GM12801 (cell line): ENCODE results near the gene ZDHHC14.

Experiments
- CTCF ChIP-seq: IDR thresholded peaks from one replicate; pipeline ENCODE4 v1.5.1; 2011; ENCODE audit warnings: control low read depth; ENCODE audit not compliant: insufficient read length; ENCODE audit errors: extremely low read depth

The ZDHHC14 gene

DNA sequence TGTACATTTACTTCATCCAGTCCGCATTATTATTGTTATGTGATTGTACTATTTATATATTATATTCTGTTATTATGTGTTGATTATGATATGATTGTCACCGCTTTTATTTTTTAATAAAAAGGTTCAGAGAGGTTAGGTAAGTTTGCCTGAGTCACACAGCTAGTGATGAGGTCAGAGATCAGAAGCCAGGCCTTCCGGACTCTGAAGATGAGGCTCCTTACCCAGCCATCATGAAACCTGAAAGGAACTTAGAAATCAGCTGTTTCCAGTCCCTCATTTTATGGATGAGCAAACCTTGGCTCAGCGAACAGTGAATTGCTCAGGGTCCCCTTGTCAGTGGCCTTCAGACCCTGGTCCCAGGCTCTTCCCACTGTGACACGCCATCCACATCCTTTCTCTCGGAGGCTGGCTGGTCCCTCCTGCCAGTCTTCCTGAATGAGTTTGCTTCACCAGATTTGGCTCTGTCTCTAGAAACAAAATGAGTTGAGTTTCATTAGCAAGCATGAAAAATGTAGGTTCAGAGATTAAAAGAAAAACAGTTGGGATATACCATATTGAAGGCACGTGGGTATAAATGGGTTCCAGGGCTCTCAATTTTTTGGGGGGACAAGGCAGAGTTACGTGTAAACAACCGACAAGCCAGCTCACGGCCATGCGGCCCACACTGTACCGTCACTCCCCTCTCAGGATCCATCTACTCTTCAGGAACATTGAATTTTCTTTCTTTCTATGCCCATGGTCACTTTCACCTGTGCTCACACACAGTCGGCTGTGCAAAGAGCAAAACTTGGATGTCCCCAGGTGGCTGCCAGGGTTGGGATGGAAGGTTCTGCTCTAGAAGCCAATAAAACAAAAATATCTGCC is 132.9 kb downstream of the ZDHHC14 start:
- TF ChIP-seq CTCF = no peak

DNA sequence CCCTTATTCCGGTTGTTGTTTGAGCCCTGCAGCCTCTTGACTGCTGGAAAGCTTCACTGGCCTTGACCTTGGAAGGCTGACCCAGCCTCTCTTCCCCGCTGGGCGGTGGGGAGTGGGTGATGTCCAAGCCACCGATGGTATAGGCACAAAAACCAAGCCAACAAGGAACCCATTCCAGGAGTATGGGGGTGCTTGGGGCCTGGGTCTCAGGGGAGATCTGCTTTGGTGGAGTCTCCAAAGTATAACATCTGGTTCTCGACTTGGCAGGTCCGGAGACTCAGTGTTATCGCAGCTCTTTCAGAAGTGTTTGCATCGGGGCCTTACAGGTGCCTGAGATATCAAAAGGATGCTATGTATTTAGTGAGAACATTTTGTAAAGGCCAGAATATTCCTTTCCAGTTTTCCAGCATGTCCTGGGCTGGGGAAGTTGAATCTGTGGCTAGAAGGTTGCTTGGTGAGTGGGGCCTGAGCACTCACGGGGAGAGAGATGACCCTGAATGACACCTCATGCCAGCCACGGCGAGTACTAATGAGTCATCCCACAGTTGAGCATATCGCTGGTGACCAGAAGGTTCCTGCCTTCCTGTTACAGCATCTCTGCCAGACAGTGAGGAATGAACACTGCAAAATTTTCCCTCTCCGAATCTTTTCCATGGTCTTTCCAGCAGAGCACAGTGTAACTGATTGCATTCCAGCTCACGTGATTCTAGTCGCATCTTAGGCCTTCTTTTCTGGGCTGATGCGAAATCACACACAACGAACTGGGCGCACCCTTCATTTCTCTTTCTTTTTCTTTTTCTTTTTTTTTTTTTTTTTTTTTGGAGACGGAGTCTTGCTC is 133.9 kb downstream of the ZDHHC14 start:
- no peak for TF ChIP-seq CTCF

- TF ChIP-seq CTCF = no peak
Measured at GRCh38 chr6:157516319-157517026, 135.5 kb downstream of the ZDHHC14 start.

DNA sequence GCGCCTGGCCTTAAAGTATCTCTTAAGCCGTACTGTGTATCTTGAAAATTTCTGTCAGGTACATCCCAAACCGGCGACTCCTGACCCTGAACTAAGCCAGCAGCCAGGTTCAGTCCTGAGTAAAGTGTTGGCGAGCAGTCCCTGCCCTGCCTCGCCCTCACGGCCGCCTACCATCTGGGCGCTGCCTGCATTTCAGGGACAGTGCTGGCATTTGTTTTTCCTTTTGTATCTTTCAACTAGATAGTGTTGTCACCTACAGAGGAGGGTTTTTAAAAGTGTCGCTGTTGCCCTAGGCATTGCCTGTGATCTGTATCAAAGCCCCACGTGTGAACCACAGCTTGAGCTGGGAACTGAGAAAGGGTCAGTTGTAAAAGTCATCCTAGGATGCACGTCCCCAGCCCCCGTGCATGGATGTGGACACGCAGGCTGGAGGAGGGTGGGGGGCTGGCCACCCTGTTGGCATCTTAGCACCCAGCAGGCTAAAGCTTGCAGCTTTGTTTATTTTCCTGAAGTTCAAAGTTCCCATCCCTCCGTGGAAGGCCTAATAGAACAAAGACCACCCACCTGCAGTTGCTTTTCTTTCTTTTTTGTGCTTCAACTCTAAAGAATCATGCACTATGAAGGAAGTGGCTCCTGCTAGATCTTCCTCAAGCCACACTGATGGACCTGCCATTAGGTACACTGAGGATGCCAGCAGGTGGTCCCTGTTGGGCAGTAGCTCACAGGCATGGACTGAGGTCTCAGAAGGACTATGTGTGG is 136.8 kb downstream of the ZDHHC14 start:
- TF ChIP-seq CTCF = no peak

DNA sequence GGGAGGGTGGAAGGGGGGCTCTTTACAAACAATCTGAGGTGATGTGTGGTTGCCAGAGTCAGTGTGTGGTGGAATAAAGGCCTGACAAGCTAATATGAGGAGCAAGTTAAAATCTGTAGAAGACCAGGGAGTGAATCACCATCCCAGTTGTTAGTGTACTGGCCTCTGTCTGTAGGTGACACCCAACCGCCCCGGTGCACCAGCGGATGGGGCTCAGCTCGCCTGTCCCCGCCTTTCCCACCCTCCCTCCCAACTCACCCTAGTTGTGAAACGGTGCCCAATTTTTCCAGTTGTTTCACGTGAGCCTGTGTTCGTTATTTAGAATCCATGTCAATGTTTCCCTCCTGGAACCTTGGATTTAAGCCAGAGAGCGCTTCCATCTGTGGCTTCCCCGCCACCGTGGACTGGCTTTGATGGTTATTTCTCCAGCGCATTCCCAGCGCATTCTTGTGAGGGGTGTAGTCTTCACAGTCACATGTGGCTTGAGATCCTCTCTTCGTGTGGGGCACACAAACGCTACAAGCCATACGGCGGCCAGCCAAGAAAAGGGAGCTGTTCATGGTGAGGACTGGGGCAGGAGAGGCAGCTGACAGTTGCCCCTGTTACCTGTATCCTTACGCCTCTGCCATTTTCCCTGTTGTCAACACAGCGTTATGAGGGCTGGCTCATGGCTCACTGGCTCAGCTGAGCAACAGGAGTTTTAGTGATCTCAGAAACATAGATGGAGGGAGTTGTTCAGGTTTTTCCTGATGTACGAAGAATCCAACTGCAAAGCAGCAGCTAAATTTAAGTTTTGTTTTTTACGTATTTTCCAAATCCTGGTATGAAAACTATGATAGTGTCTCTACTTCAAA is 137.6 kb downstream of the ZDHHC14 start:
- TF ChIP-seq CTCF = no peak

DNA sequence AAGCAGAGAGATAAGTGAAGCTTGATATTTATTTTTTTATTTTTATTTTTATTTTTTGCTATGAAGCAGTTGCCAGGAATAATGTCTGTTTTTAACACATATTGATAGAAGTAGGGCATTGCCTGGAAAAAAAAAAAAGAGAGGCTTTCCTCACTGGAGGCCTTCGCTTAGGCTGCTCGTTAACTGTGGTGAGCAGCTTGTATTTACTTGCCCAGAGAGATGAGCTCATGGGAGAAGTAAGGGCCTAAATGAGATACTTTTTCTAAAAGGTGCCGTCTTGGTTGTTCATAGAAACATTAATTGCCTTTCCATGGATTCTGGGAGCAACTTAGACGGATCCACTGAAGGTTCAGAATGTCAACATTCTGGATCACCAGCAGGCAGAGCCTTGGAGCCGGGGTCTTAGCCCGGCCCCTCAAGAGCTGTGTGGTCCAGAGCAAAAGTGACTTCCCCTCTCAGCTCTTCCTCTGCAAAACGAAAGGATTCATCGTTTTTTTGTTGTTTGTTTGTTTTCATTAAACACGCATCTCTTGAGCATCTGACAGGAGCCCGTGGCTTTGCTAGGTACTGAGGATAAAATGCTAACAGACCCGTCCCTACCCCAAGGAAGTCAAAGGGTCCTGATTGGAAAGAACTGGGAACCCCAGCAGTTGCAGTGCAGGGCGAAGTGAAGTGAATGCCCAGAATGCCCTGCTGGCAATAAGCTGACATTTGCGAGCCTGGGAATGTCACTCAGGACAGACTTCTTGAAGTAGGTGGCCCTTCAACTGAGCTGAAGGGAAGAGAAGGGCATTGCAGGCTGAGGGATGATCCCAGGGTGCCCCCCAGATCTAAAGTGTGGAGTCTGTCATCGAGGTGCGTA is 138.5 kb downstream of the ZDHHC14 start:
- TF ChIP-seq CTCF = no peak
